ENCODE measurements around the gene SLC9A8. TPM values are rescaled to one million over a fixed set of nuclear protein-coding genes. Genes with fewer than 3 reads are reported as not detected.
A peak's percentile ranks its signal among the peaks of the same experiment; 100 is the strongest.

The SLC9A8 gene
- total and polyA plus RNA-seq, 9 of the 15 experiments (the other 6 are each of a cell fraction or from before 2014, with no cell fraction given): 0.56 to 9.7 (median 5.0) TPM

DNA sequence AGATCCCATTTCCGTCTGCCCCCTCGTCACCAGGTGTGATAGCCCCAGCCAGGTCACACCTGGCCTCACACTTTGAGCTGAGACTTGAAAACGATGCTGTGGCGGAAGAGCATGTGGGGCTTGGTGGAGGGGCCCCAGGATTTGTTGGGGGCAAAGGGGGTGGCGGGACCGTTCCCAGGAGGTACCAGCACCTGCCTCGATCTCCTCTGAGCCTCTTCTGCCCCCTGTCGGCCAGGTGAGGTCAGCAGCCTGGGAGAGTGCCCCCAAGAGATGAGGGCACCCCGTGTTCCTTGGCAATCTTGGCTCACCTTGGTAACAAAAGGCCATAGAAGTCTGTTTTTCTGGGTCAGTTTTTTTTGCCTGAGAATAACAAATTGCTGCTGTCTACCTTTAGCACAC lies 77.3 kb downstream of the SLC9A8 start:
- H3K4me2 ChIP-seq (ENCODE audit: insufficient read depth, low read length): no peak overlapping the region
- H3K79me2 ChIP-seq (ENCODE audit: control insufficient read depth, insufficient read depth, low read length): no peaks in the 10 kb centered on the region
- WGBS (ENCODE audit: insufficient coverage, low coverage, missing lambda C conversion rate): 58% methylated on average over 7 of the region's 9 CpGs
- H3K27me3 ChIP-seq (ENCODE audit: control insufficient read depth in 2 of 2, insufficient read depth in 2 of 2, low read length in 2 of 2): no peaks in the 10 kb centered on the region
- no peak for ATAC-seq
- H3K4me1 ChIP-seq (replicated peaks in 1 of 2; ENCODE audit: control insufficient read depth in 2 of 2, insufficient read depth in 2 of 2, low read length in 2 of 2): peaks cover 8 to 47% of the 10 kb centered on the region in 2 experiments
- no peak overlapping the region for H3K9ac ChIP-seq (ENCODE audit: insufficient read depth in 1 of 2, low read depth in 2 of 2, low read length in 2 of 2)
- BruUV-seq (replicated peaks): no TSS peak
- TF ChIP-seq TGIF2 (CRISPR knock-in tag; IDR thresholded peaks at IDR 0.05) (no peak), ZEB2 (IDR thresholded peaks at IDR 0.05) (peak; percentile 94)
- TF ChIP-seq, protein P1, sequence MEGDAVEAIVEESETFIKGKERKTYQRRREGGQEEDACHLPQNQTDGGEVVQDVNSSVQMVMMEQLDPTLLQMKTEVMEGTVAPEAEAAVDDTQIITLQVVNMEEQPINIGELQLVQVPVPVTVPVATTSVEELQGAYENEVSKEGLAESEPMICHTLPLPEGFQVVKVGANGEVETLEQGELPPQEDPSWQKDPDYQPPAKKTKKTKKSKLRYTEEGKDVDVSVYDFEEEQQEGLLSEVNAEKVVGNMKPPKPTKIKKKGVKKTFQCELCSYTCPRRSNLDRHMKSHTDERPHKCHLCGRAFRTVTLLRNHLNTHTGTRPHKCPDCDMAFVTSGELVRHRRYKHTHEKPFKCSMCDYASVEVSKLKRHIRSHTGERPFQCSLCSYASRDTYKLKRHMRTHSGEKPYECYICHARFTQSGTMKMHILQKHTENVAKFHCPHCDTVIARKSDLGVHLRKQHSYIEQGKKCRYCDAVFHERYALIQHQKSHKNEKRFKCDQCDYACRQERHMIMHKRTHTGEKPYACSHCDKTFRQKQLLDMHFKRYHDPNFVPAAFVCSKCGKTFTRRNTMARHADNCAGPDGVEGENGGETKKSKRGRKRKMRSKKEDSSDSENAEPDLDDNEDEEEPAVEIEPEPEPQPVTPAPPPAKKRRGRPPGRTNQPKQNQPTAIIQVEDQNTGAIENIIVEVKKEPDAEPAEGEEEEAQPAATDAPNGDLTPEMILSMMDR (IDR thresholded peaks at IDR 0.05 in 2 of 3, conservative IDR thresholded peaks at IDR 0.05 in 1 of 3; ENCODE audit: insufficient read depth in 2 of 3, low read depth in 1 of 3, low read length in 3 of 3): peak; percentile 25 to 41 (median 33); a peak in 3 of 6 replicates
- TF ChIP-seq, protein P2, sequence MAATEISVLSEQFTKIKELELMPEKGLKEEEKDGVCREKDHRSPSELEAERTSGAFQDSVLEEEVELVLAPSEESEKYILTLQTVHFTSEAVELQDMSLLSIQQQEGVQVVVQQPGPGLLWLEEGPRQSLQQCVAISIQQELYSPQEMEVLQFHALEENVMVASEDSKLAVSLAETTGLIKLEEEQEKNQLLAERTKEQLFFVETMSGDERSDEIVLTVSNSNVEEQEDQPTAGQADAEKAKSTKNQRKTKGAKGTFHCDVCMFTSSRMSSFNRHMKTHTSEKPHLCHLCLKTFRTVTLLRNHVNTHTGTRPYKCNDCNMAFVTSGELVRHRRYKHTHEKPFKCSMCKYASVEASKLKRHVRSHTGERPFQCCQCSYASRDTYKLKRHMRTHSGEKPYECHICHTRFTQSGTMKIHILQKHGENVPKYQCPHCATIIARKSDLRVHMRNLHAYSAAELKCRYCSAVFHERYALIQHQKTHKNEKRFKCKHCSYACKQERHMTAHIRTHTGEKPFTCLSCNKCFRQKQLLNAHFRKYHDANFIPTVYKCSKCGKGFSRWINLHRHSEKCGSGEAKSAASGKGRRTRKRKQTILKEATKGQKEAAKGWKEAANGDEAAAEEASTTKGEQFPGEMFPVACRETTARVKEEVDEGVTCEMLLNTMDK (IDR thresholded peaks at IDR 0.05; ENCODE audit: borderline replicate concordance, insufficient read depth, low read depth, low read length, poor library complexity, severe bottlenecking): peak; percentile 23
- ChIA-PET POLR2A (interaction anchor here (0.6 kb wide), 1 partner anchor 40 kb away, joined by 3 read pairs; no protein-coding TSS in a partner anchor), CTCF (ENCODE audit: low intra/inter-chr PET ratio) (interaction anchor here (0.6 to 3.0 kb wide), 6 partner anchors 38 to 556 kb away, joined by 3 to 18 read pairs (median 3); no protein-coding TSS in a partner anchor)
- H4K20me1 ChIP-seq (replicated peaks; ENCODE audit: control insufficient read depth, insufficient read depth, low read length): peaks cover 12% of the 10 kb centered on the region; the same call in 1 of the 2 replicates
- no peak for FAIRE-seq
- in situ Hi-C loops (cut with MboI) (loop anchor here (25.0 kb wide), 1 partner anchor 553 kb away; no protein-coding TSS in a partner anchor), intact Hi-C loops (cut with micrococcal nuclease) (loop anchor here (2.0 to 5.0 kb wide), 2 partner anchors 39 to 348 kb away; no protein-coding TSS in a partner anchor)
- peaks cover 4% of the 10 kb centered on the region for H3K9me1 ChIP-seq (ENCODE audit: control insufficient read depth, insufficient read depth, low read length)
- H3K4me3 ChIP-seq: no peak overlapping the region
- H2AFZ ChIP-seq (ENCODE audit: low read depth, low read length): no peak overlapping the region
- no peak for DNase-seq (ENCODE audit: extremely low read depth in 1 of 4, low spot score in 3 of 4)
- H3K27ac ChIP-seq (ENCODE audit: extremely low read depth, low read depth, low read length): no peak overlapping the region
- H3K9me3 ChIP-seq (replicated peaks; ENCODE audit: control insufficient read depth, insufficient read depth, low read depth, low read length): no peaks in the 10 kb centered on the region
- peaks cover 34% of the 10 kb centered on the region; the same call in 1 of the 3 replicates for H3K36me3 ChIP-seq (ENCODE audit: control insufficient read depth, insufficient read depth, low read length)

Measured in K562 (cell line).